Skin epidermis (tissue), 12 donors: Measurements from ENCODE around the gene DSN1.

Experiments
- H3K27ac ChIP-seq, 21 experiments: fragments of 200-600 bp; sonication (generic) in 11 of 21; one replicate each; pipeline ENCODE4 v1.5.0; 2020; ENCODE audit warnings: mild to moderate bottlenecking in 3 of 21, inconsistent platforms in 2 of 21, moderate library complexity in 2 of 21
- H3K4me3 ChIP-seq, 7 experiments: fragments of 200-600 bp; sonication (generic) in 2 of 7; one replicate each; pipeline ENCODE4 v1.5.0; 2020; ENCODE audit warnings: inconsistent platforms in 2 of 7, mild to moderate bottlenecking in 2 of 7, moderate library complexity in 1 of 7

DSN1 gene

DNA sequence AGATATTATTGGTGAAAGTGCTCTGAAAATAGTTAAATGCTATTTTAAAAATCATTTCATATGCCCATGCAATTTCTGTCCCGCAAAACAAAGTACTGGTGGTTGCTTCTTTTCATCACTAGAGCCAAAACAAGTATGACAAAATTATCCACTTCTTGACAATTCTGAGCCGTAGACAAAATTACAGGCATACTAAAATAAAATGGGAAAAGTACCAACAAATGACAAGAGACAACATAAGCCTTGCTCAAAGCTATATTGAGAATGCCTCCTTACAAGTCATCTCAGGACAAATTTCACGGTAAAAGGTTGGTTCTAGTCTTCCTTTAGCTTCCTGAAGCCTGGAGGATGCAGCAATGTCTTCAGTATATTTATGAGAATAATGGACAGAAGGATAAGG is 56.5 kb downstream of the DSN1 start:
- no peak overlapping the region for H3K4me3 ChIP-seq

DNA sequence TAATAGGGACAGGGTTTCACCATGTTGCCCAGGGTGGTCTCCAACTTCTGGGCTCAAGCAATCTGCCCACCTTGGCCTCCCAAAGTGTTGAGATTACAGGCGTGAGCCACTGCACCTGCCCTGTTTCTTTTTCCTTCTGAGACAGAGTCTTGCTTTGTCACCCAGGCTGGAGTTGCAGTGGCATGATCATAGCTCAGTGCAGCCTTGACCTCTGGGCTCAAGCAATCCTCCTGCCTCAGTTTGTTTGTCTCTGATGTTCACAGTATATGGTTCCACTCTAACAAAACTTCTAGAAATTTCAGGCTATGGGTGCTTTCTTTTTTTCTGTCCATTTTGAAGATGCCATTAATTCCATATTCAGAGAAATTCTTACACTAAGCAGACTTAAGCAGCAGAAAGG is 60.8 kb downstream of the DSN1 start:
- Histone ChIP-seq H3K4me3 (no peak overlapping the region), H3K27ac (no peak overlapping the region)

More for the DNA sequence above, 56.5 kb downstream of the DSN1 start:
- no peak overlapping the region for H3K27ac ChIP-seq

DNA sequence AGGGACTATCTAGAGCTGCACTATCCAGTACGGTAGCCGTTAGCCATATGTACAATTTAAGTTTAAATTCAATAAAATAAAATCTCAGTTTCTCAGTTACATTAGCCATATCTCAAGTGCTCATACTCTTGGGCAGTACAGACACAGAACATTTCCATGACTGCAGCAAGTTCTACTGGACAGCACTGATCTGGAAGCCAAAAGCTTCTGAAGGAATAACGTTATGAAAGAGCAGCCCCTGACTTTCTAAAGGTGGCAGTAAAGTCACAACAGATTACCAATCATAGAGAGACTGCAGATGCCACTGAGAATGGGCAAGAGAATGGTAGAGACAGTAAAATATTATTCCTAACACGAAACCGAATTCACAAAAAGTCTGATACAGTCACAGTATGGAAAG is 64.4 kb downstream of the DSN1 start:
- H3K4me3 ChIP-seq: no peak overlapping the region
- no peak overlapping the region for H3K27ac ChIP-seq

DNA sequence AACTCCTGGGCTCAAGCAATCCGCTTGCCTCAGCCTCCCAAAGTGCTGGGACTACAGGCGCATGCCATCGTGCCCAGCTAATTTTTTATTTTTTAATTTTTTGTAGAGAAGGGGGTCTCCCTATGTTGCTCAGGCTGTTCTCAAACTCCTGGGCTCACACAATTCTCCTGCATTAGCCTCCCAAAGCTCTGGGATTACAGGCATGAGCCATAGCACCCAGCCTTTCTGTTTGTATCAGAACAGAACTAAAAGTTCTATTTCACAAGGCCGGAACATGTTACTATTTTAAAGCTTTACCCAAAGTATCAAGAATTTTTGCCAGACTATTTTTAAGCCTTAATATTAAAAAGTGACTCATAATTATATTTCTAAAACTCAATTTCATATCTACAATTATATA is 70.0 kb downstream of the DSN1 start:
- H3K27ac ChIP-seq: no peak overlapping the region
- H3K4me3 ChIP-seq: no peak overlapping the region
